ENCODE measurements around the gene PAPOLA.

PAPOLA gene

GRCh38 chr14:96578619-96579018, 76.4 kb downstream of the PAPOLA start:
- Histone ChIP-seq H4K20me1 (ENCODE audit: insufficient read depth, low read length) (no peaks in the 10 kb centered on the region), H3K9ac (ENCODE audit: low read length) (no peak overlapping the region), H3K79me2 (ENCODE audit: low read length) (no peaks in the 10 kb centered on the region), H3K27me3 (replicated peaks; ENCODE audit: insufficient read depth, low read length) (no peaks in the 10 kb centered on the region), H3K4me3 (ENCODE audit: low read length) (no peak overlapping the region), H2AFZ (ENCODE audit: low read length) (no peak overlapping the region), H3K9me3 (replicated peaks; ENCODE audit: insufficient read depth, low read length) (no peaks in the 10 kb centered on the region), H3K36me3 (replicated peaks; ENCODE audit: insufficient read depth, low read length) (no peaks in the 10 kb centered on the region), H3K27ac (ENCODE audit: low read length) (no peak overlapping the region), H3F3A (ENCODE audit: insufficient read depth, low read length) (no peaks in the 10 kb centered on the region), H3K4me1 (ENCODE audit: low read length) (no peaks in the 10 kb centered on the region), H3K9me2 (replicated peaks; ENCODE audit: insufficient read depth, low read length) (no peaks in the 10 kb centered on the region), H3K4me2 (ENCODE audit: low read depth, low read length) (no peak overlapping the region)
- TF ChIP-seq EZH2phosphoT487 (IDR thresholded peaks at IDR 0.05; ENCODE audit: low read length): no peak
- no peak for TF ChIP-seq EZH2 (optimal IDR thresholded peaks at IDR 0.05; ENCODE audit: low read depth, low read length)
- no peak for TF ChIP-seq CTCF (IDR thresholded peaks at IDR 0.05; ENCODE audit: low read length)
- DNase-seq: no peak

DNA sequence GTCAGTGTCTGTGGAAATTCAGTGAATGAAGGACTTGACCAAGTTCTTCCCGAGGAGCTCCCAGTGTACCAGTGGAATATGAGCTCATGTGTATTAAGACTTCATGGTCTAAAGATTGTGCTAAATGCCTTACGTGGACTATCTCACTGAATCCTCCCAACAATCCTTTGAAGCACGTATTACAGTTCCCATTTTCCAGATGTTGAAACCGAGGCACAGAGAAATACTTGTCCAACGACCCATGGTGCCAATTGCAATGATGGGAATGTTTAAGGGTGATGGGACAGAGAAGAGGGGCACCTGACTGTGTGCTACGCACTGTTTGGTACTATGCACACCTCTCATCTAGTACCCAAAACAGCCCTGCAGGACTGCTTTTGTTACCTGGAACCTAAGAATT, 77.2 kb downstream of the PAPOLA start:
- no peak overlapping the region for H3K9ac ChIP-seq (ENCODE audit: low read length)
- no peaks in the 10 kb centered on the region for H3F3A ChIP-seq (ENCODE audit: insufficient read depth, low read length)
- H4K20me1 ChIP-seq (ENCODE audit: insufficient read depth, low read length): no peaks in the 10 kb centered on the region
- no peak for TF ChIP-seq CTCF (IDR thresholded peaks at IDR 0.05; ENCODE audit: low read length)
- no peak for TF ChIP-seq EZH2phosphoT487 (IDR thresholded peaks at IDR 0.05; ENCODE audit: low read length)
- no peak for TF ChIP-seq EZH2 (optimal IDR thresholded peaks at IDR 0.05; ENCODE audit: low read depth, low read length)
- H3K27me3 ChIP-seq (replicated peaks; ENCODE audit: insufficient read depth, low read length): no peaks in the 10 kb centered on the region
- no peak overlapping the region for H2AFZ ChIP-seq (ENCODE audit: low read length)
- H3K4me2 ChIP-seq (ENCODE audit: low read depth, low read length): no peak overlapping the region
- H3K4me3 ChIP-seq (ENCODE audit: low read length): no peak overlapping the region
- DNase-seq: no peak
- no peak overlapping the region for H3K27ac ChIP-seq (ENCODE audit: low read length)
- no peaks in the 10 kb centered on the region for H3K9me2 ChIP-seq (replicated peaks; ENCODE audit: insufficient read depth, low read length)
- no peaks in the 10 kb centered on the region for H3K79me2 ChIP-seq (ENCODE audit: low read length)
- no peaks in the 10 kb centered on the region for H3K36me3 ChIP-seq (replicated peaks; ENCODE audit: insufficient read depth, low read length)
- H3K4me1 ChIP-seq (ENCODE audit: low read length): no peaks in the 10 kb centered on the region
- H3K9me3 ChIP-seq (replicated peaks; ENCODE audit: insufficient read depth, low read length): no peaks in the 10 kb centered on the region

DNA sequence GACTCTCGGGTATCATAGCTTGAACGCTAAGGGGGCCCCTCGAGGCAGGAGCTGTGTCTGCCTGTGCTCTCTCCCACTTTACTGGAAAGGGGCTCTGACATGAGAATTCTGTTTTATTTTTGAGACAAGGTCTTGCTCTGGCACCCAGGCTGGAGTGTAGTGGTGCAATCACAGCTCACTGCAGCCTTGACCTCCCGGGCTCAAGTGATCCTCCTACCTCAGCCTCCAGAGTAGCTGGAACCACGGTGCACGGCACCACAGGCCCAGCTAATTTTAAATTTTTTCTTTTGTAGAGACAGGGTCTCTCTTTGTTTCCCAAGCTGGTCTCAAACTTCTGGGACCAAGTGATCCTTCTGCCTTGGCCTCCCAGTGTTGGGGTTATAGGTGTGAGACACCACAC, 77.7 kb downstream of the PAPOLA start:
- no peaks in the 10 kb centered on the region for H3K9me3 ChIP-seq (replicated peaks; ENCODE audit: insufficient read depth, low read length)
- H3K36me3 ChIP-seq (replicated peaks; ENCODE audit: insufficient read depth, low read length): no peaks in the 10 kb centered on the region
- H3K27me3 ChIP-seq (replicated peaks; ENCODE audit: insufficient read depth, low read length): no peaks in the 10 kb centered on the region
- no peaks in the 10 kb centered on the region for H4K20me1 ChIP-seq (ENCODE audit: insufficient read depth, low read length)
- TF ChIP-seq CTCF (IDR thresholded peaks at IDR 0.05; ENCODE audit: low read length) (no peak), EZH2 (optimal IDR thresholded peaks at IDR 0.05; ENCODE audit: low read depth, low read length) (no peak), EZH2phosphoT487 (IDR thresholded peaks at IDR 0.05; ENCODE audit: low read length) (no peak)
- no peak overlapping the region for H3K4me3 ChIP-seq (ENCODE audit: low read length)
- no peak overlapping the region for H3K27ac ChIP-seq (ENCODE audit: low read length)
- H2AFZ ChIP-seq (ENCODE audit: low read length): no peak overlapping the region
- no peak overlapping the region for H3K9ac ChIP-seq (ENCODE audit: low read length)
- H3K9me2 ChIP-seq (replicated peaks; ENCODE audit: insufficient read depth, low read length): no peaks in the 10 kb centered on the region
- H3K4me1 ChIP-seq (ENCODE audit: low read length): no peaks in the 10 kb centered on the region
- no peaks in the 10 kb centered on the region for H3F3A ChIP-seq (ENCODE audit: insufficient read depth, low read length)
- H3K4me2 ChIP-seq (ENCODE audit: low read depth, low read length): no peak overlapping the region
- H3K79me2 ChIP-seq (ENCODE audit: low read length): no peaks in the 10 kb centered on the region
- no peak for DNase-seq
